WTC11 (cell line): ENCODE data around the gene FABP3. TPM values are rescaled to one million over a fixed set of nuclear protein-coding genes. Genes with fewer than 3 reads are reported as not detected.

Source experiments
- ATAC-seq: fragments of 200-7000 bp; cut with Tn5 transposase; 2 replicates; pipeline ENCODE4 v1.10.0; 2021; ENCODE audit warnings: mild to moderate bottlenecking, moderate library complexity
- CTCF ChIA-PET: fragments of 300-600 bp; sonication (Branson Sonifier 250); formaldehyde crosslinking; loops from one replicate; lab custom pipeline; 2021; ENCODE audit warnings: antibody characterized with exemption; lab: Charles Lee
- POLR2A ChIA-PET: fragments of 350-600 bp; sonication (Branson Sonifier 250); formaldehyde crosslinking; loops from one replicate; lab custom pipeline; 2021; ENCODE audit warnings: antibody characterized with exemption; lab: Charles Lee
- DNase-seq: peaks from one replicate; pipeline ENCODE4 v3.0.0; 2021; ENCODE audit warnings: low spot score
- H3K27ac Mint-ChIP-seq: 2 replicates; pipeline ENCODE4 v1.8.0; 2021; ENCODE audit warnings: mixed read lengths
- H3K27me3 Mint-ChIP-seq: 2 replicates; pipeline ENCODE4 v1.8.0; 2021; ENCODE audit warnings: low read depth, mild to moderate bottlenecking, moderate library complexity, mixed read lengths
- H3K36me3 Mint-ChIP-seq: 2 replicates; pipeline ENCODE4 v1.8.0; 2021; ENCODE audit warnings: mixed read lengths
- H3K4me1 Mint-ChIP-seq: 2 replicates; pipeline ENCODE4 v1.8.0; 2022; ENCODE audit warnings: mixed read lengths
- H3K4me3 Mint-ChIP-seq: 2 replicates; pipeline ENCODE4 v1.8.0; 2021; ENCODE audit warnings: mild to moderate bottlenecking, moderate library complexity, mixed read lengths
- H3K9me3 Mint-ChIP-seq: 2 replicates; pipeline ENCODE4 v1.8.0; 2021; ENCODE audit warnings: mixed read lengths
- ATF3 ChIP-seq: sonication (generic); formaldehyde crosslinking; conservative IDR thresholded peaks from 2 replicates; pipeline ENCODE4 v1.8.1; 2022; ENCODE audit warnings: mild to moderate bottlenecking, missing genetic modification reagents
- FOXK1 ChIP-seq: sonication (generic); formaldehyde crosslinking; IDR thresholded peaks from 2 replicates; pipeline ENCODE4 v1.8.0; 2022; ENCODE audit warnings: mild to moderate bottlenecking, moderate library complexity, missing genetic modification reagents
- GRHL2 ChIP-seq: fragments of 250-450 bp; sonication (Bioruptor Pico); IDR thresholded peaks from 2 replicates; pipeline ENCODE4 v1.8.0; 2022; ENCODE audit warnings: mild to moderate bottlenecking, moderate library complexity; ENCODE audit not compliant: insufficient replicate concordance, severe bottlenecking
- IRF2 ChIP-seq: sonication (generic); formaldehyde crosslinking; IDR thresholded peaks from 2 replicates; pipeline ENCODE4 v1.8.0; 2022; ENCODE audit warnings: low read depth, missing genetic modification reagents, borderline replicate concordance
- NFE2L1 ChIP-seq: sonication (generic); formaldehyde crosslinking; IDR thresholded peaks from 2 replicates; pipeline ENCODE4 v1.8.1; 2023; ENCODE audit warnings: missing genetic modification reagents
- NR1H2 ChIP-seq: sonication (generic); formaldehyde crosslinking; IDR thresholded peaks from 2 replicates; pipeline ENCODE4 v1.9.0; 2021; ENCODE audit warnings: mild to moderate bottlenecking, moderate library complexity, missing genetic modification reagents
- NR3C1 ChIP-seq: sonication (generic); formaldehyde crosslinking; conservative IDR thresholded peaks from 2 replicates; pipeline ENCODE4 v1.8.1; 2023; ENCODE audit warnings: low read depth, mild to moderate bottlenecking, missing genetic modification reagents
- RELA ChIP-seq: sonication (generic); formaldehyde crosslinking; IDR thresholded peaks from 2 replicates; pipeline ENCODE4 v1.8.1; 2022; ENCODE audit warnings: missing genetic modification reagents, mild to moderate bottlenecking, borderline replicate concordance
- SMAD3 ChIP-seq: sonication (generic); formaldehyde crosslinking; IDR thresholded peaks from 2 replicates; pipeline ENCODE4 v1.8.0; 2022; ENCODE audit warnings: missing genetic modification reagents, mild to moderate bottlenecking, borderline replicate concordance
- TCF7 ChIP-seq: sonication (generic); formaldehyde crosslinking; IDR thresholded peaks from 2 replicates; pipeline ENCODE4 v1.8.0; 2022; ENCODE audit warnings: mild to moderate bottlenecking, low read depth, missing genetic modification reagents, moderate library complexity
- ZBTB21 ChIP-seq: sonication (generic); formaldehyde crosslinking; IDR thresholded peaks from 2 replicates; pipeline ENCODE4 v1.8.1; 2023; ENCODE audit warnings: mild to moderate bottlenecking, missing genetic modification reagents, borderline replicate concordance
- ZMAT4 ChIP-seq: fragments of 250-450 bp; sonication (Bioruptor Pico); IDR thresholded peaks from 2 replicates; pipeline ENCODE4 v1.9.0; 2021; ENCODE audit warnings: mild to moderate bottlenecking
- ZNF416 ChIP-seq: fragments of 250-450 bp; sonication (Bioruptor Pico); IDR thresholded peaks from 2 replicates; pipeline ENCODE4 v1.9.0; 2021; ENCODE audit warnings: mild to moderate bottlenecking, inconsistent platforms
- ZNF512 ChIP-seq: sonication (generic); formaldehyde crosslinking; IDR thresholded peaks from 2 replicates; pipeline ENCODE4 v1.8.1; 2022; ENCODE audit warnings: missing genetic modification reagents, borderline replicate concordance
- total RNA-seq: library from RNA; stranded (reverse); gene quantifications from 3 replicates; pipeline ENCODE4 v1.2.3, GENCODE V29; 2021
- TF ChIP-seq, protein P1 (sequence below): sonication (generic); formaldehyde crosslinking; IDR thresholded peaks from 2 replicates; pipeline ENCODE4 v1.8.0; 2023; ENCODE audit warnings: mild to moderate bottlenecking, missing genetic modification reagents
- TF ChIP-seq, protein P2 (sequence below): sonication (generic); formaldehyde crosslinking; IDR thresholded peaks from 2 replicates; pipeline ENCODE4 v1.8.1; 2023; ENCODE audit warnings: mild to moderate bottlenecking, missing genetic modification reagents, moderate library complexity
- TF ChIP-seq, protein P3 (sequence below): sonication (generic); formaldehyde crosslinking; IDR thresholded peaks from 2 replicates; pipeline ENCODE4 v1.8.1; 2023; ENCODE audit warnings: mild to moderate bottlenecking, missing genetic modification reagents
- TF ChIP-seq, protein P4 (sequence below): fragments of 250-450 bp; sonication (Bioruptor Pico); IDR thresholded peaks from 2 replicates; pipeline ENCODE4 v1.9.0; 2021; ENCODE audit warnings: moderate library complexity, mild to moderate bottlenecking, inconsistent platforms, borderline replicate concordance
- TF ChIP-seq, protein P5 (sequence below): sonication (generic); formaldehyde crosslinking; IDR thresholded peaks from 2 replicates; pipeline ENCODE4 v1.8.0; 2022; ENCODE audit warnings: mild to moderate bottlenecking, missing genetic modification reagents
- TF ChIP-seq, protein P6 (sequence below): sonication (generic); formaldehyde crosslinking; IDR thresholded peaks from 2 replicates; pipeline ENCODE4 v1.8.1; 2022; ENCODE audit warnings: mild to moderate bottlenecking, missing genetic modification reagents, moderate library complexity, borderline replicate concordance
- TF ChIP-seq, protein P7 (sequence below): fragments of 250-450 bp; sonication (Bioruptor Pico); IDR thresholded peaks from 2 replicates; pipeline ENCODE4 v2.1.2; 2022; ENCODE audit warnings: mild to moderate bottlenecking, moderate library complexity

Gene FABP3
- total RNA-seq, 1 experiment from 2014 or later, result 25.0 TPM

- Mint-ChIP-seq H3K36me3 (peaks cover 24% of the 10 kb centered on the region), H3K4me1 (peaks cover 56% of the 10 kb centered on the region), H3K9me3 (no peaks in the 10 kb centered on the region), H3K4me3 (no peak overlapping the region), H3K27me3 (peaks cover 4% of the 10 kb centered on the region), H3K27ac (no peak overlapping the region)
- CTCF ChIA-PET, result interaction anchor here (2.3 kb wide), 1 partner anchor 26 kb away, joined by 8 read pairs; no protein-coding TSS in a partner anchor
- TF ChIP-seq ZNF416 (no peak), RELA (no peak), ZMAT4 (no peak), ATF3 (CRISPR knock-in tag) (no peak), NR1H2 (no peak), GRHL2 (CRISPR knock-in tag) (no peak), NFE2L1 (no peak)
- TF ChIP-seq, protein P1, sequence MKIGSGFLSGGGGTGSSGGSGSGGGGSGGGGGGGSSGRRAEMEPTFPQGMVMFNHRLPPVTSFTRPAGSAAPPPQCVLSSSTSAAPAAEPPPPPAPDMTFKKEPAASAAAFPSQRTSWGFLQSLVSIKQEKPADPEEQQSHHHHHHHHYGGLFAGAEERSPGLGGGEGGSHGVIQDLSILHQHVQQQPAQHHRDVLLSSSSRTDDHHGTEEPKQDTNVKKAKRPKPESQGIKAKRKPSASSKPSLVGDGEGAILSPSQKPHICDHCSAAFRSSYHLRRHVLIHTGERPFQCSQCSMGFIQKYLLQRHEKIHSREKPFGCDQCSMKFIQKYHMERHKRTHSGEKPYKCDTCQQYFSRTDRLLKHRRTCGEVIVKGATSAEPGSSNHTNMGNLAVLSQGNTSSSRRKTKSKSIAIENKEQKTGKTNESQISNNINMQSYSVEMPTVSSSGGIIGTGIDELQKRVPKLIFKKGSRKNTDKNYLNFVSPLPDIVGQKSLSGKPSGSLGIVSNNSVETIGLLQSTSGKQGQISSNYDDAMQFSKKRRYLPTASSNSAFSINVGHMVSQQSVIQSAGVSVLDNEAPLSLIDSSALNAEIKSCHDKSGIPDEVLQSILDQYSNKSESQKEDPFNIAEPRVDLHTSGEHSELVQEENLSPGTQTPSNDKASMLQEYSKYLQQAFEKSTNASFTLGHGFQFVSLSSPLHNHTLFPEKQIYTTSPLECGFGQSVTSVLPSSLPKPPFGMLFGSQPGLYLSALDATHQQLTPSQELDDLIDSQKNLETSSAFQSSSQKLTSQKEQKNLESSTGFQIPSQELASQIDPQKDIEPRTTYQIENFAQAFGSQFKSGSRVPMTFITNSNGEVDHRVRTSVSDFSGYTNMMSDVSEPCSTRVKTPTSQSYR (CRISPR knock-in tag), result no peak
- TF ChIP-seq, protein P2, sequence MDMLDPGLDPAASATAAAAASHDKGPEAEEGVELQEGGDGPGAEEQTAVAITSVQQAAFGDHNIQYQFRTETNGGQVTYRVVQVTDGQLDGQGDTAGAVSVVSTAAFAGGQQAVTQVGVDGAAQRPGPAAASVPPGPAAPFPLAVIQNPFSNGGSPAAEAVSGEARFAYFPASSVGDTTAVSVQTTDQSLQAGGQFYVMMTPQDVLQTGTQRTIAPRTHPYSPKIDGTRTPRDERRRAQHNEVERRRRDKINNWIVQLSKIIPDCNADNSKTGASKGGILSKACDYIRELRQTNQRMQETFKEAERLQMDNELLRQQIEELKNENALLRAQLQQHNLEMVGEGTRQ, result no peak
- TF ChIP-seq, protein P3, sequence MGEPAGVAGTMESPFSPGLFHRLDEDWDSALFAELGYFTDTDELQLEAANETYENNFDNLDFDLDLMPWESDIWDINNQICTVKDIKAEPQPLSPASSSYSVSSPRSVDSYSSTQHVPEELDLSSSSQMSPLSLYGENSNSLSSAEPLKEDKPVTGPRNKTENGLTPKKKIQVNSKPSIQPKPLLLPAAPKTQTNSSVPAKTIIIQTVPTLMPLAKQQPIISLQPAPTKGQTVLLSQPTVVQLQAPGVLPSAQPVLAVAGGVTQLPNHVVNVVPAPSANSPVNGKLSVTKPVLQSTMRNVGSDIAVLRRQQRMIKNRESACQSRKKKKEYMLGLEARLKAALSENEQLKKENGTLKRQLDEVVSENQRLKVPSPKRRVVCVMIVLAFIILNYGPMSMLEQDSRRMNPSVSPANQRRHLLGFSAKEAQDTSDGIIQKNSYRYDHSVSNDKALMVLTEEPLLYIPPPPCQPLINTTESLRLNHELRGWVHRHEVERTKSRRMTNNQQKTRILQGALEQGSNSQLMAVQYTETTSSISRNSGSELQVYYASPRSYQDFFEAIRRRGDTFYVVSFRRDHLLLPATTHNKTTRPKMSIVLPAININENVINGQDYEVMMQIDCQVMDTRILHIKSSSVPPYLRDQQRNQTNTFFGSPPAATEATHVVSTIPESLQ (CRISPR knock-in tag), result no peak
- TF ChIP-seq, protein P4, sequence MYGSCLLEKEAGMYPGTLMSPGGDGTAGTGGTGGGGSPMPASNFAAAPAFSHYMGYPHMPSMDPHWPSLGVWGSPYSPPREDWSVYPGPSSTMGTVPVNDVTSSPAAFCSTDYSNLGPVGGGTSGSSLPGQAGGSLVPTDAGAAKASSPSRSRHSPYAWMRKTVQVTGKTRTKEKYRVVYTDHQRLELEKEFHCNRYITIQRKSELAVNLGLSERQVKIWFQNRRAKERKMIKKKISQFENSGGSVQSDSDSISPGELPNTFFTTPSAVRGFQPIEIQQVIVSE (CRISPR knock-in tag), result no peak
- TF ChIP-seq, protein P5, sequence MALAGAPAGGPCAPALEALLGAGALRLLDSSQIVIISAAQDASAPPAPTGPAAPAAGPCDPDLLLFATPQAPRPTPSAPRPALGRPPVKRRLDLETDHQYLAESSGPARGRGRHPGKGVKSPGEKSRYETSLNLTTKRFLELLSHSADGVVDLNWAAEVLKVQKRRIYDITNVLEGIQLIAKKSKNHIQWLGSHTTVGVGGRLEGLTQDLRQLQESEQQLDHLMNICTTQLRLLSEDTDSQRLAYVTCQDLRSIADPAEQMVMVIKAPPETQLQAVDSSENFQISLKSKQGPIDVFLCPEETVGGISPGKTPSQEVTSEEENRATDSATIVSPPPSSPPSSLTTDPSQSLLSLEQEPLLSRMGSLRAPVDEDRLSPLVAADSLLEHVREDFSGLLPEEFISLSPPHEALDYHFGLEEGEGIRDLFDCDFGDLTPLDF (CRISPR knock-in tag), result no peak
- TF ChIP-seq, protein P6, sequence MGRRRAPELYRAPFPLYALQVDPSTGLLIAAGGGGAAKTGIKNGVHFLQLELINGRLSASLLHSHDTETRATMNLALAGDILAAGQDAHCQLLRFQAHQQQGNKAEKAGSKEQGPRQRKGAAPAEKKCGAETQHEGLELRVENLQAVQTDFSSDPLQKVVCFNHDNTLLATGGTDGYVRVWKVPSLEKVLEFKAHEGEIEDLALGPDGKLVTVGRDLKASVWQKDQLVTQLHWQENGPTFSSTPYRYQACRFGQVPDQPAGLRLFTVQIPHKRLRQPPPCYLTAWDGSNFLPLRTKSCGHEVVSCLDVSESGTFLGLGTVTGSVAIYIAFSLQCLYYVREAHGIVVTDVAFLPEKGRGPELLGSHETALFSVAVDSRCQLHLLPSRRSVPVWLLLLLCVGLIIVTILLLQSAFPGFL (CRISPR knock-in tag), result no peak
- ATAC-seq (no peak), DNase-seq (no peak)
- POLR2A ChIA-PET, result no interaction called here
These were observed 4.2 kb downstream of the FABP3 start for GRCh38 chr1:31368611-31369107.

- ChIA-PET POLR2A (no interaction called here), CTCF (interaction anchor here (0.6 to 1.4 kb wide), 5 partner anchors 55 to 434 kb away, joined by 3 to 5 read pairs (median 4); no protein-coding TSS in a partner anchor)
- DNase-seq, result no peak
- peak; percentile 65 for ATAC-seq
- H3K4me3 Mint-ChIP-seq, result no peak overlapping the region
- peaks cover 25% of the 10 kb centered on the region for H3K36me3 Mint-ChIP-seq
- H3K27me3 Mint-ChIP-seq, result no peaks in the 10 kb centered on the region
- peak overlapping the region; percentile 89 for H3K27ac Mint-ChIP-seq
- H3K9me3 Mint-ChIP-seq, result no peaks in the 10 kb centered on the region
- H3K4me1 Mint-ChIP-seq, result peaks cover 42% of the 10 kb centered on the region
- TF ChIP-seq ZBTB21 (CRISPR knock-in tag) (no peak), FOXK1 (CRISPR knock-in tag) (no peak), SMAD3 (CRISPR knock-in tag) (no peak), IRF2 (no peak), ZNF512 (no peak), NR3C1 (no peak), TCF7 (CRISPR knock-in tag) (no peak)
- TF ChIP-seq, protein P7, sequence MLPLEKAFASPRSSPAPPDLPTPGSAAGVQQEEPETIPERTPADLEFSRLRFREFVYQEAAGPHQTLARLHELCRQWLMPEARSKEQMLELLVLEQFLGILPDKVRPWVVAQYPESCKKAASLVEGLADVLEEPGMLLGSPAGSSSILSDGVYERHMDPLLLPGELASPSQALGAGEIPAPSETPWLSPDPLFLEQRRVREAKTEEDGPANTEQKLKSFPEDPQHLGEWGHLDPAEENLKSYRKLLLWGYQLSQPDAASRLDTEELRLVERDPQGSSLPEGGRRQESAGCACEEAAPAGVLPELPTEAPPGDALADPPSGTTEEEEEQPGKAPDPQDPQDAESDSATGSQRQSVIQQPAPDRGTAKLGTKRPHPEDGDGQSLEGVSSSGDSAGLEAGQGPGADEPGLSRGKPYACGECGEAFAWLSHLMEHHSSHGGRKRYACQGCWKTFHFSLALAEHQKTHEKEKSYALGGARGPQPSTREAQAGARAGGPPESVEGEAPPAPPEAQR (CRISPR knock-in tag), result no peak
These were observed 6.1 kb downstream of the FABP3 start for GRCh38 chr1:31366796-31367195.
